H9 (cell line): ENCODE results near the gene FUT1. TPM values are rescaled to one million over a fixed set of nuclear protein-coding genes. Genes with fewer than 3 reads are reported as not detected.

Experiments used
- DNase-seq: peaks from one replicate; pipeline ENCODE4 v3.0.0-alpha.2; 2017
- H2AFZ ChIP-seq: one replicate; pipeline ENCODE4 v1.6.1; 2013; ENCODE audit warnings: mild to moderate bottlenecking, low read length, control low read depth, moderate library complexity
- H2AK5ac ChIP-seq: 2 replicates; pipeline ENCODE4 v1.6.1; 2013; ENCODE audit warnings: low read length, control low read depth, mixed read lengths; ENCODE audit not compliant: insufficient read length
- H2BK120ac ChIP-seq: one replicate; pipeline ENCODE4 v1.6.1; 2013; ENCODE audit warnings: low read depth, mild to moderate bottlenecking, low read length, control low read depth, inconsistent platforms; ENCODE audit not compliant: poor library complexity, severe bottlenecking
- H2BK12ac ChIP-seq: 2 replicates; pipeline ENCODE4 v1.6.1; 2013; ENCODE audit warnings: low read length, control low read depth, mixed read lengths, low read depth; ENCODE audit not compliant: insufficient read length
- H2BK15ac ChIP-seq: 2 replicates; pipeline ENCODE4 v1.6.1; 2013; ENCODE audit warnings: low read depth, low read length, control low read depth
- H2BK20ac ChIP-seq: one replicate; pipeline ENCODE4 v1.6.1; 2013; ENCODE audit warnings: low read depth, mild to moderate bottlenecking, low read length, control low read depth, inconsistent platforms; ENCODE audit not compliant: poor library complexity, severe bottlenecking
- H2BK5ac ChIP-seq: 2 replicates; pipeline ENCODE4 v1.6.1; 2013; ENCODE audit warnings: low read length, control low read depth, mixed read lengths; ENCODE audit not compliant: insufficient read length
- H3K14ac ChIP-seq: 2 replicates; pipeline ENCODE4 v1.6.1; 2013; ENCODE audit warnings: low read length, control low read depth; ENCODE audit not compliant: insufficient read depth
- H3K18ac ChIP-seq: 2 replicates; pipeline ENCODE4 v1.6.1; 2013; ENCODE audit warnings: low read depth, mild to moderate bottlenecking, mixed read lengths, low read length, control low read depth; ENCODE audit not compliant: insufficient read length
- H3K23ac ChIP-seq: 2 replicates; pipeline ENCODE4 v1.6.1; 2013; ENCODE audit warnings: low read length, control low read depth, mixed read lengths, low read depth; ENCODE audit not compliant: insufficient read length
- H3K23me2 ChIP-seq: 2 replicates; pipeline ENCODE4 v1.6.1; 2013; ENCODE audit warnings: low read depth, mild to moderate bottlenecking, mixed read lengths, low read length, control low read depth; ENCODE audit not compliant: insufficient read length, poor library complexity, severe bottlenecking
- H3K27ac ChIP-seq: 2 replicates; pipeline ENCODE4 v1.5.1; 2013; ENCODE audit warnings: low read length, control low read depth, mixed read lengths, low read depth; ENCODE audit not compliant: insufficient read length
- H3K27me3 ChIP-seq: 2 replicates; pipeline ENCODE4 v1.6.1; 2013; ENCODE audit warnings: low read length, control low read depth, inconsistent platforms; ENCODE audit not compliant: insufficient read depth
- H3K4ac ChIP-seq: 2 replicates; pipeline ENCODE4 v1.6.1; 2013; ENCODE audit warnings: low read depth, mild to moderate bottlenecking, control low read depth, inconsistent platforms, low read length, moderate library complexity
- H3K4me1 ChIP-seq: 2 replicates; pipeline ENCODE4 v1.6.1; 2013; ENCODE audit warnings: low read length, control low read depth, inconsistent platforms; ENCODE audit not compliant: insufficient read depth
- H3K4me2 ChIP-seq: 2 replicates; pipeline ENCODE4 v1.6.1; 2013; ENCODE audit warnings: low read length, control low read depth, mixed read lengths; ENCODE audit not compliant: insufficient read length, insufficient read depth
- H3K56ac ChIP-seq: 2 replicates; pipeline ENCODE4 v1.6.1; 2013; ENCODE audit warnings: low read depth, mild to moderate bottlenecking, mixed read lengths, low read length, control low read depth; ENCODE audit not compliant: insufficient read length
- H3K79me1 ChIP-seq: 2 replicates; pipeline ENCODE4 v1.6.1; 2013; ENCODE audit warnings: low read depth, mild to moderate bottlenecking, moderate library complexity, low read length, control low read depth, inconsistent platforms; ENCODE audit not compliant: insufficient read depth, poor library complexity, severe bottlenecking
- H3K79me2 ChIP-seq: 2 replicates; pipeline ENCODE4 v1.6.1; 2013; ENCODE audit warnings: low read length, control low read depth, inconsistent platforms; ENCODE audit not compliant: insufficient read depth
- H3K9ac ChIP-seq: 2 replicates; pipeline ENCODE4 v1.6.1; 2013; ENCODE audit warnings: low read length, control low read depth, mixed read lengths; ENCODE audit not compliant: insufficient read length; ENCODE audit errors: extremely low read depth
- H3K9me3 ChIP-seq: one replicate; pipeline ENCODE4 v1.6.1; 2013; ENCODE audit warnings: low read depth, low read length, inconsistent platforms; ENCODE audit not compliant: control insufficient read depth
- H3T11ph ChIP-seq: one replicate; pipeline ENCODE4 v1.6.1; 2013; ENCODE audit warnings: mild to moderate bottlenecking, low read length, control low read depth, inconsistent platforms
- H4K20me1 ChIP-seq: one replicate; pipeline ENCODE4 v1.6.1; 2013; ENCODE audit not compliant: control insufficient read depth, insufficient read length, insufficient read depth
- H4K5ac ChIP-seq: 2 replicates; pipeline ENCODE4 v1.6.1; 2013; ENCODE audit warnings: low read depth, mild to moderate bottlenecking, mixed read lengths, low read length, control low read depth; ENCODE audit not compliant: insufficient read length
- H4K8ac ChIP-seq: replicated peaks from 2 replicates; pipeline ENCODE4 v1.6.1; 2013; ENCODE audit warnings: low read length, control low read depth, mixed read lengths, low read depth; ENCODE audit not compliant: insufficient read length
- H4K91ac ChIP-seq: 2 replicates; pipeline ENCODE4 v1.6.1; 2013; ENCODE audit warnings: low read depth, mild to moderate bottlenecking, moderate library complexity, mixed read lengths, low read length, control low read depth; ENCODE audit not compliant: insufficient read length
- H3K27ac Mint-ChIP-seq, 3 experiments: 2 replicates in 2 of 3; 3 replicates in 1 of 3; pipeline ENCODE4 v1.8.0; 2020 to 2021; ENCODE audit warnings: mixed read lengths in 3 of 3, mild to moderate bottlenecking in 1 of 3, moderate library complexity in 1 of 3
- H3K27me3 Mint-ChIP-seq: 2 replicates; pipeline ENCODE4 v1.8.0; 2021; ENCODE audit warnings: low read depth, mild to moderate bottlenecking, moderate library complexity, mixed read lengths
- H3K36me3 Mint-ChIP-seq, 3 experiments: 2 replicates in 2 of 3; 3 replicates in 1 of 3; pipeline ENCODE4 v1.8.0; 2020 to 2021; ENCODE audit warnings: low read depth in 3 of 3, mixed read lengths in 3 of 3; ENCODE audit not compliant: insufficient read depth in 1 of 3
- H3K4me1 Mint-ChIP-seq, 2 experiments: 2 replicates each; pipeline ENCODE4 v1.8.0; 2020; ENCODE audit warnings: mixed read lengths in 2 of 2
- H3K4me3 Mint-ChIP-seq, 2 experiments: 2 replicates in 1 of 2; 3 replicates in 1 of 2; pipeline ENCODE4 v1.8.0; 2020 to 2021; ENCODE audit warnings: mild to moderate bottlenecking in 2 of 2, mixed read lengths in 2 of 2, moderate library complexity in 1 of 2
- H3K9me3 Mint-ChIP-seq, 2 experiments: 2 replicates in 1 of 2; 3 replicates in 1 of 2; pipeline ENCODE4 v1.8.0; 2020; ENCODE audit warnings: mild to moderate bottlenecking in 2 of 2, mixed read lengths in 2 of 2, moderate library complexity in 1 of 2
- WGBS: extraction: QIAGEN DNeasy Blood & Tissue Kit; methylation state at CpG from one replicate; pipeline ENCODE4 v1.1.7; 2013; ENCODE audit warnings: missing lambda C conversion rate, low lambda C conversion rate, mixed read lengths; ENCODE audit not compliant: insufficient read length; ENCODE audit errors: extremely low coverage; 5-methylcytosine and 5-hydroxymethylcytosine counted together
- total RNA-seq: library from RNA; stranded (reverse); gene quantifications from 2 replicates; pipeline ENCODE4 v1.2.1, GENCODE V29; 2021
- TF ChIP-seq, protein P1 (sequence below): fragments of 200-600 bp; sonication (generic); conservative IDR thresholded peaks from 3 replicates; pipeline ENCODE4 v1.8.0; 2021; ENCODE audit warnings: antibody characterized with exemption, mild to moderate bottlenecking

FUT1 gene
- total RNA-seq, 1 experiment from 2014 or later: 16.1 TPM

DNA sequence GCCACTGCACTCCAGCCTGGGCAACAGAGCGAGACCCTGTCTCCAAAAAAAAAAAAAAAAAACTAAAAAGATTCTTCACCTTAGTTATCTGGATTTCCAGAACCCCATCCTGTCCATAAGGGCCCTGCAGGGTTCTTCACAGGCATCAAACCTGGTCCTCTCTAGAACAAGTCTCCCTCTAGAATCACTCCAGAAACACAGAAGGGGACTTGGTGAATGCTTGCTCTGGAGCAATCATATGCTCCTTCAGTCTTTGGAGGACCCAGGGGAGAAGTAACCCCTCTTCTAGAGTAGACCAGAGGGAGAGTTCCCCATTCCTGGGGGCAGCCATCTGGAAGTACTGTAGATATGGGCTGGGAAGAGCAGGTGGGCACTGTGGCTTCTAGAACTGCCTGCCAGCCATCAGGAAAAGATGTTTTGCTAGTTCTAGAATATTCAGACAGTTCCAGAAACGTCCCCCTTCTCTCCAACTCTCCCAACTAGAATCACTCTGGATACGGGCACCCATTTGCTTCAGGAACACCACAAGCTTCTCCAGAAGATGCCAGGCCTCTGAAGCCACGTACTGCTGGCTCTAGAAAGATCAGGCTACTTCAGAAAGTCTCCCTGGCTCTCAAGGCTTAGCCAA lies 2.8 kb downstream of the FUT1 start:
- H3K27ac Mint-ChIP-seq: no peak overlapping the region
- Histone ChIP-seq H3K14ac (no peak overlapping the region), H4K91ac (no peak overlapping the region), H3K27me3 (no peaks in the 10 kb centered on the region), H2BK12ac (no peak overlapping the region), H3K23ac (no peak overlapping the region), H2BK5ac (no peak overlapping the region), H3K23me2 (peaks cover 13% of the 10 kb centered on the region), H4K8ac (no peak overlapping the region), H3K56ac (no peak overlapping the region), H3K4me2 (no peak overlapping the region), H4K20me1 (no peaks in the 10 kb centered on the region), H3K4ac (no peak overlapping the region), H2BK20ac (no peak overlapping the region), H4K5ac (no peak overlapping the region), H3K4me1 (peaks cover 4% of the 10 kb centered on the region; the same call in 1 of the 2 replicates), H2BK120ac (no peak overlapping the region), H3K79me2 (peaks cover 4% of the 10 kb centered on the region; the same call in 1 of the 2 replicates), H2AFZ (no peak overlapping the region), H3K9ac (no peak overlapping the region), H3K27ac (no peak overlapping the region), H3K9me3 (no peaks in the 10 kb centered on the region), H3K79me1 (peaks cover 6% of the 10 kb centered on the region), H2BK15ac (no peak overlapping the region), H2AK5ac (no peak overlapping the region), H3K18ac (no peak overlapping the region), H3T11ph (no peak overlapping the region)
- H3K36me3 Mint-ChIP-seq: peaks cover 21 to 33% (median 30%) of the 10 kb centered on the region in 3 experiments; a peak in 6 of 7 replicates
- DNase-seq: no peak
- H3K9me3 Mint-ChIP-seq: no peaks in the 10 kb centered on the region; a peak in 2 of 5 replicates
- TF ChIP-seq, protein P1, sequence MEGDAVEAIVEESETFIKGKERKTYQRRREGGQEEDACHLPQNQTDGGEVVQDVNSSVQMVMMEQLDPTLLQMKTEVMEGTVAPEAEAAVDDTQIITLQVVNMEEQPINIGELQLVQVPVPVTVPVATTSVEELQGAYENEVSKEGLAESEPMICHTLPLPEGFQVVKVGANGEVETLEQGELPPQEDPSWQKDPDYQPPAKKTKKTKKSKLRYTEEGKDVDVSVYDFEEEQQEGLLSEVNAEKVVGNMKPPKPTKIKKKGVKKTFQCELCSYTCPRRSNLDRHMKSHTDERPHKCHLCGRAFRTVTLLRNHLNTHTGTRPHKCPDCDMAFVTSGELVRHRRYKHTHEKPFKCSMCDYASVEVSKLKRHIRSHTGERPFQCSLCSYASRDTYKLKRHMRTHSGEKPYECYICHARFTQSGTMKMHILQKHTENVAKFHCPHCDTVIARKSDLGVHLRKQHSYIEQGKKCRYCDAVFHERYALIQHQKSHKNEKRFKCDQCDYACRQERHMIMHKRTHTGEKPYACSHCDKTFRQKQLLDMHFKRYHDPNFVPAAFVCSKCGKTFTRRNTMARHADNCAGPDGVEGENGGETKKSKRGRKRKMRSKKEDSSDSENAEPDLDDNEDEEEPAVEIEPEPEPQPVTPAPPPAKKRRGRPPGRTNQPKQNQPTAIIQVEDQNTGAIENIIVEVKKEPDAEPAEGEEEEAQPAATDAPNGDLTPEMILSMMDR: no peak
- peaks cover 37 to 48% of the 10 kb centered on the region in 2 experiments for H3K4me1 Mint-ChIP-seq
- H3K27me3 Mint-ChIP-seq: peaks cover 10% of the 10 kb centered on the region
- H3K4me3 Mint-ChIP-seq: no peak overlapping the region
- WGBS: no CpG with 5 or more reads among the region's 4 CpGs
